ENCODE data around the gene TAF3.

TAF3 gene

GRCh38 chr10:7887174-7887816 is 69.0 kb downstream of the TAF3 start:
- no peak for DNase-seq

GRCh38 chr10:7889947-7890542 is 71.7 kb downstream of the TAF3 start:
- no peak for DNase-seq

- no peak for DNase-seq
Measured at GRCh38 chr10:7890781-7891180, 72.5 kb downstream of the TAF3 start.

- no peak for DNase-seq
Measured at GRCh38 chr10:7891634-7892033, 73.3 kb downstream of the TAF3 start.

GRCh38 chr10:7892146-7892545 is 73.8 kb downstream of the TAF3 start:
- DNase-seq: no peak

- no peak for DNase-seq
Measured at GRCh38 chr10:7895699-7896090, 77.4 kb downstream of the TAF3 start.

- no peak for DNase-seq
Measured at GRCh38 chr10:7896297-7896696, 78.0 kb downstream of the TAF3 start.

- DNase-seq: no peak
Measured at GRCh38 chr10:7901256-7901655, 83.0 kb downstream of the TAF3 start.

GRCh38 chr10:7902413-7902812 is 84.1 kb downstream of the TAF3 start:
- no peak for DNase-seq

GRCh38 chr10:7903851-7904250 is 85.5 kb downstream of the TAF3 start:
- no peak for DNase-seq

GRCh38 chr10:7906128-7906527 is 87.8 kb downstream of the TAF3 start:
- DNase-seq: no peak

GRCh38 chr10:7908541-7909210 is 90.4 kb downstream of the TAF3 start:
- no peak for DNase-seq

- DNase-seq: no peak
Measured at GRCh38 chr10:7913126-7913872, 95.0 kb downstream of the TAF3 start.

- DNase-seq: no peak
Measured at GRCh38 chr10:7915923-7916536, 97.7 kb downstream of the TAF3 start.

GRCh38 chr10:7917736-7918135 is 99.4 kb downstream of the TAF3 start:
- DNase-seq: no peak

- DNase-seq: no peak
Measured at GRCh38 chr10:7922707-7923106, 104.4 kb downstream of the TAF3 start.

GRCh38 chr10:7928536-7928935 is 110.2 kb downstream of the TAF3 start:
- DNase-seq: no peak

GRCh38 chr10:7932301-7933036 is 114.2 kb downstream of the TAF3 start:
- DNase-seq: no peak

- DNase-seq: no peak
Measured at GRCh38 chr10:7933262-7933661, 115.0 kb downstream of the TAF3 start.

GRCh38 chr10:7933757-7934156 is 115.5 kb downstream of the TAF3 start:
- no peak for DNase-seq

GRCh38 chr10:7937315-7937945 is 119.1 kb downstream of the TAF3 start:
- no peak for DNase-seq

- DNase-seq: no peak
Measured at GRCh38 chr10:7941576-7941975, 123.3 kb downstream of the TAF3 start.

Data from SW 1271 (cell line).